Neural cell (in vitro differentiated cells): ENCODE data around the gene CACNA1A. TPM values are rescaled to one million over a fixed set of nuclear protein-coding genes. Genes with fewer than 3 reads are reported as not detected.

Source experiments
- H2AFZ ChIP-seq: fragments of 200-600, 300-800 bp; sonication (generic), shearing (Covaris generic); 2 replicates; pipeline ENCODE4 v1.6.0; 2014; ENCODE audit warnings: low read depth, mild to moderate bottlenecking, antibody characterized with exemption, low read length, moderate library complexity
- H3F3A ChIP-seq: fragments of 200-600 bp; shearing (Covaris generic); 2 replicates; pipeline ENCODE4 v1.6.1; 2016; ENCODE audit warnings: mild to moderate bottlenecking, moderate library complexity, mixed read lengths, antibody characterized with exemption, low read length; ENCODE audit not compliant: insufficient read depth, poor library complexity, severe bottlenecking
- H3K27ac ChIP-seq: fragments of 200-600, 300-800 bp; sonication (generic), shearing (Covaris generic); 2 replicates; pipeline ENCODE4 v1.5.1; 2014; ENCODE audit warnings: mild to moderate bottlenecking, low read length, moderate library complexity
- H3K27me3 ChIP-seq: fragments of 300-800, 200-600 bp; sonication (generic), shearing (Covaris generic); 2 replicates; pipeline ENCODE4 v1.6.0; 2014; ENCODE audit warnings: mild to moderate bottlenecking, low read depth, low read length, moderate library complexity; ENCODE audit not compliant: insufficient read depth
- H3K36me3 ChIP-seq: fragments of 300-800, 200-600 bp; sonication (generic), shearing (Covaris generic); 2 replicates; pipeline ENCODE4 v1.5.1; 2014; ENCODE audit warnings: mild to moderate bottlenecking, antibody characterized with exemption, low read length, moderate library complexity; ENCODE audit not compliant: insufficient read depth
- H3K4me2 ChIP-seq: fragments of 300-800, 200-600 bp; sonication (generic), shearing (Covaris generic); 2 replicates; pipeline ENCODE4 v1.6.0; 2014; ENCODE audit warnings: mild to moderate bottlenecking, low read length
- H3K4me3 ChIP-seq: fragments of 300-800, 200-600 bp; sonication (generic), shearing (Covaris generic); 2 replicates; pipeline ENCODE4 v1.5.1; 2014; ENCODE audit warnings: mild to moderate bottlenecking, low read length, moderate library complexity
- H3K79me2 ChIP-seq: fragments of 200-600 bp; shearing (Covaris generic); replicated peaks from 2 replicates; pipeline ENCODE4 v1.6.0; 2014; ENCODE audit warnings: mild to moderate bottlenecking, low read length, moderate library complexity; ENCODE audit not compliant: insufficient read depth
- H3K9ac ChIP-seq: fragments of 300-800, 200-600 bp; sonication (generic), shearing (Covaris generic); 2 replicates; pipeline ENCODE4 v1.6.1; 2016; ENCODE audit warnings: mild to moderate bottlenecking, low read length, mixed read lengths
- H3K9me2 ChIP-seq: fragments of 200-600 bp; shearing (Covaris generic); 2 replicates; pipeline ENCODE4 v1.6.1; 2016; ENCODE audit warnings: mild to moderate bottlenecking, low read length, mixed read lengths; ENCODE audit not compliant: insufficient read depth
- H3K9me3 ChIP-seq: fragments of 200-600, 300-800 bp; sonication (generic), shearing (Covaris generic); 2 replicates; pipeline ENCODE4 v1.6.1; 2016; ENCODE audit warnings: mild to moderate bottlenecking, mixed run types, low read length, moderate library complexity, mixed read lengths
- H4K20me1 ChIP-seq: fragments of 200-600 bp; shearing (Covaris generic); 2 replicates; pipeline ENCODE4 v1.6.1; 2016; ENCODE audit warnings: mild to moderate bottlenecking, mixed run types; ENCODE audit not compliant: insufficient read depth
- EP300 ChIP-seq: fragments of 450-650 bp; conservative IDR thresholded peaks from 2 replicates; pipeline ENCODE4 v1.6.1; 2014; ENCODE audit warnings: antibody characterized with exemption, mild to moderate bottlenecking, moderate library complexity; ENCODE audit not compliant: poor library complexity, severe bottlenecking
- EZH2 ChIP-seq: fragments of 200-600, 300-800 bp; shearing (Covaris generic), sonication (generic); IDR thresholded peaks from 2 replicates; pipeline ENCODE4 v1.6.1; 2014; ENCODE audit warnings: antibody characterized with exemption, low read length, borderline replicate concordance, mild to moderate bottlenecking; ENCODE audit not compliant: insufficient read depth, poor library complexity, severe bottlenecking
- MXI1 ChIP-seq: fragments of 450-650 bp; conservative IDR thresholded peaks from 2 replicates; pipeline ENCODE4 v1.6.1; 2014; ENCODE audit warnings: antibody characterized with exemption, mild to moderate bottlenecking; ENCODE audit not compliant: poor library complexity, severe bottlenecking
- POLR2AphosphoS5 ChIP-seq: IDR thresholded peaks from 2 replicates; pipeline ENCODE4 v1.6.1; 2012
- RAD21 ChIP-seq: fragments of 450-650 bp; conservative IDR thresholded peaks from 2 replicates; pipeline ENCODE4 v1.6.1; 2014; ENCODE audit warnings: antibody characterized with exemption, mild to moderate bottlenecking, moderate library complexity
- REST ChIP-seq: IDR thresholded peaks from 2 replicates; pipeline ENCODE4 v1.6.1; 2012; ENCODE audit warnings: borderline replicate concordance
- SMC3 ChIP-seq: fragments of 450-650 bp; conservative IDR thresholded peaks from 2 replicates; pipeline ENCODE4 v1.6.1; 2014; ENCODE audit warnings: antibody characterized with exemption, mild to moderate bottlenecking, moderate library complexity; ENCODE audit not compliant: poor library complexity
- TAF1 ChIP-seq: IDR thresholded peaks from 2 replicates; pipeline ENCODE4 v1.6.1; 2012; ENCODE audit warnings: low read depth
- polyA plus RNA-seq: library from polyadenylated mRNA; depleted of rRNA; stranded (reverse); fragments of >200 nt; gene quantifications from 2 replicates; pipeline ENCODE4 v1.2.3, GENCODE V29; 2014
- TF ChIP-seq, protein P1 (sequence below): fragments of 450-650 bp; IDR thresholded peaks from 2 replicates; pipeline ENCODE4 v1.5.1; 2014; ENCODE audit warnings: antibody characterized with exemption, mild to moderate bottlenecking, moderate library complexity; ENCODE audit not compliant: poor library complexity, severe bottlenecking

CACNA1A gene
- polyA plus RNA-seq, 1 donor from 2014 or later: 6.9 TPM

DNA sequence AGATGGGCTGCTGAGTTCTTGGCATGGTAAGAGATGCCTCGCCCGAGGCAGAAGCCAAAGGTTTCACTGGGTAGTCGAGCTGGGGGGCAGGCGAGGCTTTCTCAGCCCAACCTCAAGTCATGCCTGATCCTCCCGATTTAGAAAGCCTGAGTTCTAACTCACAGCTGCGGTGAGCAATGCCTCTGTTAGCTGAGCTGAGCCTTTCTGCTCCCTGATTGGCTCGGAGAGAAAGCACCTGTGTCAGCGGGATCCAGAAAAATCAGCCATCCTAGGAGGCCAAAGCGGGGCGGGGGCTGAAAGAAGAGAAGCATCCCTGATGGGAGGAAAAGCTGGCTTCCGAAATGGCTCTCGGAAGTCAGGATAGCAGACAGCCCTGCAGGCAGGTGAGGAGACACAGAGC, 44.7 kb downstream of the CACNA1A start:
- Histone ChIP-seq H3K79me2 (no peaks in the 10 kb centered on the region), H4K20me1 (no peaks in the 10 kb centered on the region), H3K27ac (no peak overlapping the region), H3F3A (no peaks in the 10 kb centered on the region), H3K9me2 (no peaks in the 10 kb centered on the region), H3K4me3 (no peak overlapping the region), H2AFZ (no peak overlapping the region), H3K4me2 (no peak overlapping the region), H3K9ac (no peak overlapping the region), H3K9me3 (no peaks in the 10 kb centered on the region), H3K36me3 (no peaks in the 10 kb centered on the region), H3K27me3 (no peaks in the 10 kb centered on the region)
- TF ChIP-seq REST: no peak
- TF ChIP-seq SMC3: no peak
- TF ChIP-seq TAF1: no peak
- no peak for TF ChIP-seq POLR2AphosphoS5
- TF ChIP-seq, protein P1, sequence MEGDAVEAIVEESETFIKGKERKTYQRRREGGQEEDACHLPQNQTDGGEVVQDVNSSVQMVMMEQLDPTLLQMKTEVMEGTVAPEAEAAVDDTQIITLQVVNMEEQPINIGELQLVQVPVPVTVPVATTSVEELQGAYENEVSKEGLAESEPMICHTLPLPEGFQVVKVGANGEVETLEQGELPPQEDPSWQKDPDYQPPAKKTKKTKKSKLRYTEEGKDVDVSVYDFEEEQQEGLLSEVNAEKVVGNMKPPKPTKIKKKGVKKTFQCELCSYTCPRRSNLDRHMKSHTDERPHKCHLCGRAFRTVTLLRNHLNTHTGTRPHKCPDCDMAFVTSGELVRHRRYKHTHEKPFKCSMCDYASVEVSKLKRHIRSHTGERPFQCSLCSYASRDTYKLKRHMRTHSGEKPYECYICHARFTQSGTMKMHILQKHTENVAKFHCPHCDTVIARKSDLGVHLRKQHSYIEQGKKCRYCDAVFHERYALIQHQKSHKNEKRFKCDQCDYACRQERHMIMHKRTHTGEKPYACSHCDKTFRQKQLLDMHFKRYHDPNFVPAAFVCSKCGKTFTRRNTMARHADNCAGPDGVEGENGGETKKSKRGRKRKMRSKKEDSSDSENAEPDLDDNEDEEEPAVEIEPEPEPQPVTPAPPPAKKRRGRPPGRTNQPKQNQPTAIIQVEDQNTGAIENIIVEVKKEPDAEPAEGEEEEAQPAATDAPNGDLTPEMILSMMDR: no peak
- no peak for TF ChIP-seq EP300
- no peak for TF ChIP-seq MXI1
- no peak for TF ChIP-seq EZH2
- TF ChIP-seq RAD21: no peak

DNA sequence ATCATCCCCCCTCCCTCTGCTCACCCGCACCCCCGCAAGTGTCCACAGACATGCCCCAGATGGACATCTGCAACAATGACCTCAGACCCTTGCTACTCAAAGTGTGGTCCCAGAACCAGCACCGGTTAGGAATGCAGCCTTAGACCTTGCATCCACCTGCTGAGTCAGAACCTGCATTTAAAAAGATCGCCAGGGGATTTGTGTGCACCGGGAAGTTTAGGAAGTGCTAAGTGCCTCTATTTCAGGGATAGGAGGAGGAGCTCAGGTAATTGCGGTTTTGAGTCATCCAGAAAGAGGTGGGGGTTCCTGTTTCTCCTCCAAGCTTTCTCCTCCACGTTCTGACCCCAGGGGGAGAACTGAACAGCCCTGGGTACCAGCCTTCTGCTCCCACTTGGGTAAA, 46.2 kb downstream of the CACNA1A start:
- Histone ChIP-seq H3K9ac (no peak overlapping the region), H3K4me2 (no peak overlapping the region), H3F3A (no peaks in the 10 kb centered on the region), H4K20me1 (no peaks in the 10 kb centered on the region), H2AFZ (no peak overlapping the region), H3K36me3 (no peaks in the 10 kb centered on the region), H3K9me3 (no peaks in the 10 kb centered on the region), H3K27me3 (no peaks in the 10 kb centered on the region), H3K79me2 (no peaks in the 10 kb centered on the region), H3K4me3 (no peak overlapping the region), H3K27ac (no peak overlapping the region), H3K9me2 (no peaks in the 10 kb centered on the region)
- no peak for TF ChIP-seq EZH2
- TF ChIP-seq TAF1: no peak
- TF ChIP-seq POLR2AphosphoS5: no peak
- TF ChIP-seq SMC3: no peak
- TF ChIP-seq, protein P1: no peak
- no peak for TF ChIP-seq RAD21
- no peak for TF ChIP-seq REST
- TF ChIP-seq EP300: no peak
